GM20000 (cell line): ENCODE results near the gene LRRC52.

Experiments used
- DNase-seq: peaks from one replicate; pipeline ENCODE4 v3.0.0; 2012; ENCODE audit warnings: low spot score
- CTCF ChIP-seq: IDR thresholded peaks from 2 replicates; pipeline ENCODE4 v1.5.1; 2012; ENCODE audit warnings: mild to moderate bottlenecking, control low read depth; ENCODE audit errors: extremely low read depth, missing control alignments

Gene LRRC52

GRCh38 chr1:165551469-165551868 lies 7.7 kb downstream of the LRRC52 start:
- no peak for TF ChIP-seq CTCF
- no peak for DNase-seq

GRCh38 chr1:165560883-165561656 lies 17.3 kb downstream of the LRRC52 start:
- no peak for DNase-seq
- no peak for TF ChIP-seq CTCF

GRCh38 chr1:165562571-165562970 lies 18.8 kb downstream of the LRRC52 start:
- DNase-seq, result no peak
- TF ChIP-seq CTCF, result no peak

- no peak for TF ChIP-seq CTCF
- DNase-seq, result no peak
Observed at GRCh38 chr1:165563551-165563950, 19.8 kb downstream of the LRRC52 start.

GRCh38 chr1:165564561-165564960 lies 20.8 kb downstream of the LRRC52 start:
- DNase-seq, result no peak
- no peak for TF ChIP-seq CTCF

- DNase-seq, result no peak
- no peak for TF ChIP-seq CTCF
Observed at GRCh38 chr1:165565751-165566490, 22.1 kb downstream of the LRRC52 start.

GRCh38 chr1:165570078-165570477 lies 26.3 kb downstream of the LRRC52 start:
- TF ChIP-seq CTCF, result no peak
- DNase-seq, result no peak
